GM19351 (cell line): ENCODE measurements around the gene EPB41L4B.
"Not testable (repeated sequence)": the region's sequence is repeated elsewhere in the genome, so short reads cannot be mapped to it uniquely, and the experiment has no call there.

ENCODE experiments used
- ATAC-seq: cut with Tn5 transposase; IDR thresholded peaks from one replicate; pipeline ENCODE4 v1.9.1; 2021; ENCODE audit warnings: mild to moderate bottlenecking, moderate library complexity; ENCODE audit not compliant: unreplicated experiment

The EPB41L4B gene

GRCh38 chr9:109301012-109301411 is 19.8 kb downstream of the EPB41L4B start:
- ATAC-seq: no peak

DNA sequence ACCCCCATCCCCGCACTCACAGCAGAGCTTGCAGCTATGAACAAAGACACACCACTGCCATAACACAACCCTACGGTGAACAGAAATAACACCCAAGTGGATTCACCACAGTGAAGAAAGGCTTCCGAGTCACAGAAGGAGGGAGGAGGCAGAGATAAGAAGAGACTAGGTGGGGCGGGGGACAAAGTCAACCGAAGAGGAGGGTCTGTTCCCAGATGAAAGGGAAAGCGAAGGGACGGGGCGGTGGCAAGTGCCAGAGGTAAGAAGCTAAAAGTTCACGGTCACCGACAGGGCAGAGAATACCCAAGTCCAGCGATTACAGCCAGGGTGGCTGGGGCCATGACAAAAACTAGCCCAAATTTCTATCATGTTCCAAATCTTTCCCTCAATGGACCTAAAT is 21.0 kb downstream of the EPB41L4B start:
- ATAC-seq: no peak

DNA sequence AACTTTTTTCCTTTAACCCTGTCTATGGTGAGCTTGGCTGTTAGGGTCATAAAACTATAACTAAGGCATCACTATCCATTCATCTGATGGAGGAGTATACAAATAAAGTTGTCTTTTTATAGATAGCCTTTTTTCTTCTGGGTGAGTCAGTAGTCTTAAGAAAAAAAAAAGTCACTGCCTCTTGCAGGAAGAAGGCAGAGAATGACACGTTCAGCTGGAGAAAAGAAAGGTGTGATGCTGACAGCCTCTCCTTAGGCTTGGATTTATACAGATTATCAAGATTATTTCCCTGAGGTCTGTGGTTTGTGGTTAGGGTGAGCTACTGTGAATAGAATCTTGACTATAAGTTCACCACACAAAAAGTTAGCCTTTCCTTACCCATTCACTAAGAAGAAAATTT is 23.0 kb downstream of the EPB41L4B start:
- ATAC-seq: no peak

- no peak for ATAC-seq
Measured at GRCh38 chr9:109295221-109296130, 25.4 kb downstream of the EPB41L4B start.

DNA sequence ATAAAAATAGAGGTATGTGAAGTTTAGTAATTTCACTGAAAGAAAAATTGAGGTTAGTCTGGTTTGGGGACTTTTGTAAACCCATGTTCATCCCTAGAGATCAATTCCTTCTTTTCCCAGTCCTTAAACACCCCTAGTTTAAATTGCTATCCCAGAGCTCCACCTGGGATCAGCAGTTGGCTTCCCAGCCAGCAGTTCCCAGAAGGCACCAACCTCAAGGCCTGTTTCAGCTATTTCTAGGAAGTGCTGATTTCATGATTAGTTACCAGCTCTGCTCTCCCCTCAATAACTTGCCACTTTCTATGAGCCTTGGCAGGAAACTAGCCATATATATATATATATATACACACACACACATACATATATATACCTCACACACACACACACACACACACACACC is 30.5 kb downstream of the EPB41L4B start:
- ATAC-seq: no peak

- ATAC-seq: no peak
Measured at GRCh38 chr9:109289931-109290330, 30.9 kb downstream of the EPB41L4B start.

- no peak for ATAC-seq
Measured at GRCh38 chr9:109289186-109289585, 31.7 kb downstream of the EPB41L4B start.

- no peak for ATAC-seq
Measured at GRCh38 chr9:109286981-109287380, 33.9 kb downstream of the EPB41L4B start.

GRCh38 chr9:109286571-109286977 is 34.3 kb downstream of the EPB41L4B start:
- ATAC-seq: no peak

- not testable (repeated sequence) for ATAC-seq
Measured at GRCh38 chr9:109283672-109284071, 37.2 kb downstream of the EPB41L4B start.

- no peak for ATAC-seq
Measured at GRCh38 chr9:109283012-109283411, 37.8 kb downstream of the EPB41L4B start.

GRCh38 chr9:109282302-109282701 is 38.6 kb downstream of the EPB41L4B start:
- ATAC-seq: no peak

DNA sequence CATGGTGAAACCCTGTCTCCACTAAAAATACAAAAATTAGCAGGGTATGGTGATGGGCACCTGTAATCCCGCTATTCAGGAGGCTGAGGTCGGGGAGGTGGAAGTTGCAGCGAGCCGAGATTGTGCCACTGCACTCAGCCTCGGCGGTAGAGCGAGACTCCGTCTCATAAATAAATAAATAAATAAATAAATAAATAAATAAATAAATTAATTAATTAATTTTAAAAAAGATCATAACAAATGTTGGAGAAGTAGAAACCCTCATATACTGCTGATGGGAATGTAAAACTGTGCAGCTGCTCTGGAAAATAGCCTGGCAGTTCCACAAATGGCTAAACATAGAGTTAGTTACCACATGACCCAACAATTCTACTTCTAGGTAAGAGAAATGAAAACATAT is 39.3 kb downstream of the EPB41L4B start:
- ATAC-seq: no peak

DNA sequence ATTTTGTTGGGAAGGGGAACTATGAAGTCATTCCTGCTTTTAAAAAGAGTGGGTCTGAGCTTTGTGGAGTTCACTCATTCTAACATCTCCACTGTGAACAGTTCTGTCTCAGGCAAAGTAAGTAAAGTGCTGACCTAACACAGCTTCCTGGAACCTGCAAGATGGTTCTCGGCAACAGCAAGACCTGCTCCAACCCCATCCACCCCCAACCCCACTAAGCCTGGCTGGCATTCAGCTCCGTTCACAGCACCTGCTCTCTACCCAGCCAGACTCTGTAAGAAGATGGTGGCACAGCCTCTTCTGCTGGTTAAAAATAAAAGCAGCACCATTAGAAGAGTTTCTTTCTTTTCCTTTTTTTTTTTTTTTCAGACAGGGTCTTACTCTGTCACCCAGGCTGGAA is 42.0 kb downstream of the EPB41L4B start:
- no peak for ATAC-seq

- ATAC-seq: no peak
Measured at GRCh38 chr9:109278216-109278615, 42.6 kb downstream of the EPB41L4B start.

DNA sequence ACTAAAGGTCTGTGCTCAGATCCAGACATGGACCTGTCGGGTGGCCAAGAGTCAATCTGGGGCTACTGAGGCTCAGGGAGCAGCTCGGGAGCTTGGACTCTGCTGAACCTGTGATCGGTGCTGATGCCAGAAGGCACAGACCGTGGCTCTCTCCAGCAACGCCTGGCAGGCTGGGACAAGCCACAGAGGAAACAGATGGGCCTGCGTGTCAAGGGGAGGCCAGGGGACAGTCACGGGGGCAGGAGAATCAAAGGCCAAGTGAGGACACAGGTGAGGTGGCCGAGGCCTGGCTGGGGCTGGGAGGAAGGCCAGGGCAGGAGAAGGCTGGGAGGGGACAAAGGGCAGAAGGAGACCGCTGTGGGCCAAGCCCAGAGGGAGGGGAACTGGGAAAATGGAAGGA is 43.4 kb downstream of the EPB41L4B start:
- no peak for ATAC-seq

DNA sequence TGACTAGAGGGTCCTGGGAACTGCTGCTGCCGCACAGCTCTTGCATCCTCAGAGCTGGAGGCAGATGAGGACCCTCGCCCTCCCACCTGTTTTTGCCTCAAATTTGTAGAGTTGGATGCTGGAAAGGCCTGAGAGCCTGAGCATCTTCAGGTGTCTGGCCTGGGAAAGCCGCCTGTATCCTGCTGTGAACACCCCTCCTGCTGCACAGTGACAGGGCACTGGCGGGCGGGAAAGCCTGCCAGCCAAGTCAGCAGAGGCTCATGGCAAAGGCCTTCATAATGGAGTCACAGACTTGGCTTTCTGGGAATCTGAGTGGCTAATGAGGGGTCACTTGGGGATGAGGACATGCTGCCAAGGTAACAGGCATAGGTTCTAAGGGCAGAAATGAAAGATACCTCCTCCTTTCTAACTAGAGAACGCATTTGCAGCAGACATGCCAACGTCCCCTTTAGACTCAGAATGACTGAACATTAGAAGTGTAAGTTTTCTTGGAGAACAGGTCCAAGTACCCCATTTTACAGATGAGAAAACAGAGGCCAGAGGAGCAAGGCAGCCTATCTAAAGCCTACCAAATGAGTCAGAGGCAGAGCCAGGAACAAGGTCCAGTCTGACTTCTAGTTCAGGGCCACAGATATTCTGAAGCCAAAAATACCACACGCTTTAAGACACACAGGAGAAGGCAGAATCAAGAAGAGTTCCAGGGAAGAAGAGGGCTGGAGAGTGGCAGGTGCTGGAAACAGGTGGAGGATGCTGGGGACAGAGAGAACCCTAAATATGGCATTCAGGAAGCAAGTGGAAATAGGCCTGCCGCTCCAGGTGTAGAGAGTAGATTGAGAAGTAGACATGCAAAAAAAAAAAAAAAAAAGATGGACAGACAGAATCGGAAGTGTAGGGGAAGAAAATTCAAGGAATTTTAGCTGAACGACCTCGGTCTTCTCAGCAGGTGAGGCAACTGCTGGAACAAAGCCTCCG is 44.1 kb downstream of the EPB41L4B start:
- no peak for ATAC-seq

DNA sequence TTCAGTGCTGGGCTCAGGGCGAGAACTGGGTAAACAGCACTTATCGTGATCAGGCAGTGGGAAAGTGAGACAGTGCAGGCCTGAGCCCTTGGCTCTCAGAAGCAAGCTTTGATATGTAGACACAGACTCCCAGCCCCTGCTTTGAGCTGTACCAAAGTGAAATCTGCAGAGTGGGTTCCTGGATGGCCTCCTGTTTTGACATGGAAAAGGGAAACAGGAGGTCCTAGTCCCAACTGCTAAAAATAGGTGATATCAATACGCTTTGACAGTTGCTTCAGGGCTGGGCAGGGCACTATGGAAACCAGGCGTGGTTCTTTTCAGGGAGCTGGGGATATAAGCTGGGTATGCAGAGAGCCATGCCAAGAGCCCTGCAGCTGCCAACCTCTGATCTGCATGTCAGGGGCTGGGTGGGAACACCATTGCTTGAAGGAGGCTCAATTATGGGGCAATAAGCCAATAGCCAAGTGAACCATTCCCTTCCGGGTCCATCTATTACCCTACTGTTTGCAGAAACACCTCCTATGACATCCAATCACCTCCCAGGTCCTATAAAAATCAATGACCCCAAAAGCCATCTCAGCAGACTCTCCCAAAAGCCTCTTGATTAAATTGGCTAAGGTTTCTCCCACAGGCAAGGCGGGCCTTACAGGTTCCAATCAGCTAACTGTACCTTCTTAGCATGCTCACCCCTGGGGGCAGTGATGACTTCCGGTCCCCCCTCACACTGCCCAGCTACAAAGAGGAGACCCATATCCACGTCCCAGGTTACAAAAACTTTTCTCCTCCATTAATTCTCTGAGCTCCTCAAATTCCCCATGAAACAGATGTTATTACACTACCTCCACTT is 45.8 kb downstream of the EPB41L4B start:
- ATAC-seq: no peak

GRCh38 chr9:109273869-109274268 is 47.0 kb downstream of the EPB41L4B start:
- no peak for ATAC-seq

GRCh38 chr9:109272745-109273144 is 48.1 kb downstream of the EPB41L4B start:
- ATAC-seq: no peak

DNA sequence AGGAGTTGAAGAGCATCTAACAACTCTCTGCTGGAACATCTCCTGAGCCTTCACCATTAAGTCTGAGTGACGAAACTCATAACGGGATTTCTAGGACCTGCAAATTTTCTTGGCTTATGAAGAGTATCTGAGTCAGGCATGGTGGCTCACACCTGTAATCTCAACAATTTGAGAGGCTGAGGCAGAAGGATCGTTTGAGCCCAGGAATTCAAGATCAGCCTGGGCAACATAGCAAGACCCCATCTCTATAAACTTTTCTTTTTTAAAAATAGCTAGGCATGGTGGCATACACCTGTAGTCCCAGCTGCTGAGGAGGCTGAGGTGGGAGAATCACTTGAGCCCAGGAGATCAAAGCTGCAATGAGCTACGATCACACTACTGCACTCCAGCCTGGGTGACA is 48.8 kb downstream of the EPB41L4B start:
- ATAC-seq: no peak
